GM19035 (cell line): ENCODE measurements around the gene WDFY1.
A peak's percentile ranks its signal among the peaks of the same experiment; 100 is the strongest.

ENCODE experiments used
- ATAC-seq: cut with Tn5 transposase; IDR thresholded peaks from one replicate; pipeline ENCODE4 v1.9.1; 2021; ENCODE audit not compliant: unreplicated experiment

Gene WDFY1

DNA sequence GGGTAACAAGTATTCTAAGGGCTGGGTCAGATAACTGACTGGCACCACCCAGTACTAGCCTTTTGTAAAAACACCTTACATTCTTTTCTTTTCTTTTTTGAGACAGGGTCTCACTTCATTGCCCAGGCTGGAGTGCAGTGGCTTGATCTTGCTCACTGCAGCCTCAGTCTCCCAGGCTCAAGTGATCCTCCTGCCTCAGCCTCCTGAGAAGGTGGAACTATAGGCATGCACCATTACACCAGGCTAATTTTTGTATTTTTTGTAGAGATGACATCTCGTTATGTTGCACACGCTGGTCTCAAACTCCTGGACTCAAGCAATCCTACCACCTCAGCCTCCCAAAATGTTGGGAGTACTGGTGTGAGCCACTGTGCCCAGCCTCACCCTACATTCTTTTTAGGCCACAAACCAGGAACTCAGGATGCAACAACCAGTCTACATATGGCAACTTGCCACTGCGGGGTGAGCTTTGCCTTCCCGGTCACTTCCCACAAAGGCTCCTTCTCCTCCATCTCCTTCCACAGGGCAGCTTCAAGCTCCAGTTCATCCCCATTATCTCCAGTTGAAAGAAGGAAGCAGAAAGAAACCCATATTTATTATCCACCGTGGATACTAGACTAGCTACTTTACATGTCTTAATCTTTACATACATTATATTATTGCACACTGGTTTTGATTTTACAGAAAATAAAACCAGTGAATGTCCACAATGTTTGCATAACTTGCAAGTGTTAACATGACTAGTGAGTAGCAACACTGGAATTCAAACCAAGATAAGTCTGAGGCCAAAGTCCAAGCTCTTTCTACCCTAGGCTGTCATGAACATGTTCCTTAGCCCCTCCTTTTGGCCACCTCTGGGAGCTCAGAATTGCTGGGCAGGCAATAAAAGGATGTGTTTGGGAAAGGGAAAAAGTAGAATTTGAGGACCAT is 84.1 kb downstream of the WDFY1 start:
- ATAC-seq, result no peak

DNA sequence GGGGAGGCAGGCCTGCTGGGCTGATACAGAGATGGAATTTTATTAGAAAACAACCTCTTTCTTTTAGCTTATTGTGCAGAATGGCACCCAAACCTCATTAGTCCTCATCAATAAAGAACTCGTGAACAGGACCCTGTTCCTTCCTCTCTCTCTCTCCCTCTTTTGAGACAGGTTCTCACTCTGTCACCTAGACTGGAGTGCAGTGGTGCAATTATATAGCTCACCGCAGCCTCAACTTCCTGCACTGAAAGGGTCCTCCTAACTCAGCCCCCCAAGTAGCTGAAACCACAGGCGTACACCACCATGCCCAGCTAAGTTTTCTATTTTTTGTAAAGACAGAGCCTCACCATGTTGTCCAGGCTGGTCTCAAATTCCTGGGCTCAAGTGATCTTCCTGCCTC is 86.1 kb downstream of the WDFY1 start:
- ATAC-seq, result no peak

DNA sequence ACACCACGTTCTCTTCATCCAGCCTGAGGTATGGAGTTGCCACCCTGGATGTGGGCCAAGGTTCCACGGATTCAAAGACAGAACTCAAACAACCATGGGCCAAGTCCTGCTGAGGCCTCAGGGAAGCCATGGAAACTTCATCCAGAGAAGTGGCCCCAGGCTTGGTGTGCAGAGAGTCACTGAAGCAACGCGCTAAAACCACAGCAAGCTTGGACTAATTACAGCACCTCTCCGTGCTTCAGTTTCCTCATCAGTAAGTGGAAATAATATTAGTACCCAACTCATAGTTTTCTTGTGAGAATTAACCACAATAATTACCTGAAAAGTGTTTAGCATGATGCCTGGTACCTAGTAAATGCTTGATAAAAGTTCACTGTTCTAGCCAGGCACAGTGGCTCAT is 88.6 kb downstream of the WDFY1 start:
- ATAC-seq, result no peak

GRCh38 chr2:223856021-223856420 is 89.1 kb downstream of the WDFY1 start:
- no peak for ATAC-seq

DNA sequence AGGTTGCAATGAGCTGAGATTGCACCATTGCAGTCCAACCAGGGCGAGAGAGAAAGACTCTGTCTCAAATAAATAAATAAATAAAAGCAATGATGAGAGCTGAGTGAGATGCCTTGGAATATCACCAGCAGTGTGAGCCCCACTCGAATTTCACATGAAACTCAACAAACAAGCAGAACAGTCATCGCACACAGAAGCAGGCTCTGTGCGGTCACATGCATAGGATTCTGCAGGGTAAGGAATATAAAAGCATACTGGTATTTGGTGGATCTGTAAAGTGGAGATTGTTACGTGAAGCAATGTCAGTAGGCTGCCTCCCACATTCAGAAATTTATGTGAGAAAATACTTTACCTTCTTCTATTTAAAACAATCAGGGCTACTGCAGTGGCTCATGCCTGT is 89.7 kb downstream of the WDFY1 start:
- ATAC-seq, result no peak

DNA sequence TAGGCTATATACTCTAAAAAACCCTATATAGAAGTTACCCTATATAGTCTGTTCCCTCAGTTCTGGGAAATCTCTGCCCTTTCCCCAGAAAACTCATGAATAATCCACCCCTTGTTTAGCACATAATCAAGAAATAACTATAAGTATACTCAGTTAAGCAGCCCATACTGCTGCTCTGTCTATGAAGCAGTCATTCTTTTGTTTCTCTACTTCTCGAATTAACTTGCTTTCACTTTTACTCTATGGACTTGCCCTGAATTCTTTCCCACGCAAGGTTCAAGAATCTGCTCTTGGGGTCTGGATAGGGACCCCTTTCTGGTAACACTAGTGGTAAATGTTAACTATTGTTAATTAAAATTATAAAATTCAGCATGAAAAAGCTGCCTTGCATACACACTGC is 90.4 kb downstream of the WDFY1 start:
- peak; percentile 53 for ATAC-seq

- no peak for ATAC-seq
Observed at GRCh38 chr2:223853425-223853837, 91.7 kb downstream of the WDFY1 start.

- no peak for ATAC-seq
Observed at GRCh38 chr2:223852281-223852795, 92.8 kb downstream of the WDFY1 start.

- no peak for ATAC-seq
Observed at GRCh38 chr2:223847410-223847809, 97.7 kb downstream of the WDFY1 start.

DNA sequence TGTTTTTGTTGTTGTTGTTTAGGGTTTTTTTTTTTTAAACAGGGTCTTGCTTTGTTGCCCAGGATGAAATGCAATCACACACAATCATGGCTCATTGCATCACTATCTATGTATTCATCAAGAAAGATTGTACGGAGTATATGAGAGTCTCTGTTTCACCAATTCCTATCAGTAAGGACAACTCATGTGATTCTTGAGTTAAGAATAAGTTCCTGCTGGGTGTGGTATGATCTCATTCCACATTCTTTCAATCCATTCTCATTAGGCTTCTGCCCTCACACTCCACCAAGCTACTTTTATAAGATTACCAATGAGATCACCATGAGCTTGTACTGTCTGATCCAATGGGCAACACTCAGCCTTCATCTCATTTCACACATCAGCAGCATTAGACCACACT is 98.6 kb downstream of the WDFY1 start:
- no peak for ATAC-seq

GRCh38 chr2:223841436-223842190 is 103.5 kb downstream of the WDFY1 start:
- peak; percentile 27 for ATAC-seq

DNA sequence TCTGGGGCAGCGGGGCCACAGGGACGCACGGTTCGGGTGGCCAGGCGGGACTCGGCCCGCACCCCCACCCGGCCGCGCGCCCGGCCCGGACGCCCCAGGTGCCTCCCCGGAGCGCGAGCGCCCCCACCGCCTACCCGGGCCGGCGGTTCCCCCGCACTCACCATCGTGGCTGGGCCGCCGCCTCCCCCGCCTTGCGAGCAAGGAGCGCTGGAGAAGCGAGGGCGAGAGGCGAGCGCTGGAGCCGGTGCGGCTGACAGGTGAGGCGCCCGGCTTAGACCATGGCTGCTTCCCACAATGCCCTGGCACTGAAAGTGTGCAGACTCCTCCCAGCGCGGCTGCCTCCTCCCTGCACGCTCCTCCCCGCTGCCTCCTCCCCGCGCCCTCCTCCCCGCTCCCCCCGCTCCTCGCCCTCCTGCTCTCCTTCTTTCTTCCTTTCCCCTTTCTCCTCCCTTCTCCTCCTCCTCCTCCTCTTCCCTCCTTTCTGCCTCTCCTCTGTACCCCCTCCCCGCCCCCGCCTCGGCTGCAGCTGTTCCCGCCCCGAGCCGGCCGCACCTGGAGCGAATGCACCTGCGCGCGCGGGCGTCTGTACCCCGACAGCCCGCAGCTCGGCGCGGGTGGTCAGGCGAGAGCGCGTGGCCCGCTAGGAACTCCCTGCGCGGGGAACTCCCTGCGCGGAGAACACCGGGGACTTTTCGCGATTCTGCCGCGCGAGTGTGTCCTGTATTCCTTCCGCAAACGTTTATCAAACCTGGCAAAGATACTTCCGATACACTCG is 107.7 kb downstream of the WDFY1 start, which contains the start of gene AP1S3:
Gene AP1S3 (minus strand): TSS at position 296 of the 775 bp plus-strand sequence. CDS start 132 bp downstream, at position 164.
- peak; percentile 65 for ATAC-seq

DNA sequence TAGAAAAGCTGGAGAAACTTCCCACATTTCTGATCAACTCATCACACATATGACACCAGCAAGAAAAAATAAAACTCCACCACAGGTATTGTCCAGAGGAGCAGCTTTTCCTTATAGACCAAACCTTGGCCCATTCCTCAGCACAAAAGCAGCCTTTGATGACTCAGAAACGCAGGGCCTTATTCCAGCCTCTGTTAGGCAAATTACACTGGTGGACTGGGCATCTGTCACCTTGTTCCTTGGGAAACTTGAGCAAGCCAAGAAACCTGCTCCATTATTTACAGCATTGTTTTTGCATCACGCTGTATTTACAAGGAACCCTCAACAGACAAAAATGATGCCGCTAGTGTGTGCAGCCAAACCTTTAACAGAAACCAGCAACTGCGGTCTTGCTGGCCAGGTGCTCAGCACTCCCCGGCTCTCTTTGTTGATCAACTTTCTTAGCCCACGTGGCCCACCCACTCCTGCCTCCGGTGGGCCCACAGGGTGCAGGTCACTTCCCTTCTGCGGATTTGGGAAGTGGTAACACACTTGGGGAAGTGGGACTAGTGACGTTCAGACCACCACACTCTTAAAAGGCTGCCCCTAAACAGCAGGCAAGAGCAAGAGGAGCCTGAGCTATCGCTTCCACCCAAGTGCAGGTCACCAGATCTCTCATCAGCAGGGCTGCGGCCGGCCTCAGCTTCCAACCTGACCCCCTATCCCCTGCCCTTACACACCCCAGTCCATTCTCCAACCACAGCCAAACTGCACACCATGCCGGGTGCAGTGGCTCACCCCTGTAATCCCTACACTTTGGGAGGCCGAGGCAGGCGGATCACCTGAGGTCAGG is 109.2 kb downstream of the WDFY1 start:
- ATAC-seq, result peak; percentile 55

DNA sequence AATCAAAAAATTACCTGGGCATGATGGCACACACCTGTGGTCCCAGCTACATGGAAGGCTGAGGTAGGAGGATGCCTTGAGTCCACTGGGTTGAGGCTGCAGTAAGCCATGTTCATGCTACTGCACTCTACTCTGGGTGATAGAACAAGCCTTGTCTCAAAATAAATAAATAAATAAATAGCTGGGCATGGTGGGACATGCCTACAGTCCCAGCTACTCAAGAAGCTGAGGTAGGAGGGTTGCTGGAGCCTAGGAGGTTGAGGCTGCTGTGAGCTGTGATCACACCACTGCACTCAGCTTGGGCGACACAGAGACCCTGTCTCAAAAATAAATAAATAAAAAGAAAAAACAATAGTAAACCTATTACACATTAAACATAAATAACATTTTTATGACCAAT is 110.7 kb downstream of the WDFY1 start:
- no peak for ATAC-seq

DNA sequence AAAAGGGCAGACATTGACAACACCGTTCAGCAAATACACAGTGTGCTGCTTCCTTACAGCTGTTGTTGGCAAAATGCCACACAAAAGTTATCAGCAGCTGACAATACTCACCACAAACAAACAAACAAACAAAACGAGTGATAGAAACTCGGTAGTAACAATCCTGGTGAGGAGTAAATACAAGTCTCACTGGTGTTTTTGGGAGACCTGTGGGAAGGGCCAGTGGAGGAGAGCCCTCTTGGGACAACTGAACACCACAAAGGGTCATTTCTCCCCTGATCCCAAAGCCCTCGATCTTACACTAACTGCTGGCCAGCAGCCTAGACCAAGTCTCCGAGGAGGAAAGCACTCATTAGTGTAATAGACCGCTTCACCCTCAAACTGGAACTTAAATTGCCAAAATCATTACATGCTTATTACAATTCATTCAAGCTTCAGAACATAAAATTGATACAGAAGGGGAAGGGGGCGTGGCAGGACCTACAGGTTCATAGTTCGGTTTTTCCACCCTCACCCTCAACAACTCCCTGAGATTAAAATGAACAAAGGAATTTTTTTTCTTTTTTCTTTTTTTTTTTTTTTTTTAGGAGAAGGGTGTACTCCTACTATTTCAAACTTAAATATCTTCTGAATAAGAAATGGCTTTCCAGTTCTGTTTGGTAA is 112.8 kb downstream of the WDFY1 start:
- ATAC-seq, result no peak

DNA sequence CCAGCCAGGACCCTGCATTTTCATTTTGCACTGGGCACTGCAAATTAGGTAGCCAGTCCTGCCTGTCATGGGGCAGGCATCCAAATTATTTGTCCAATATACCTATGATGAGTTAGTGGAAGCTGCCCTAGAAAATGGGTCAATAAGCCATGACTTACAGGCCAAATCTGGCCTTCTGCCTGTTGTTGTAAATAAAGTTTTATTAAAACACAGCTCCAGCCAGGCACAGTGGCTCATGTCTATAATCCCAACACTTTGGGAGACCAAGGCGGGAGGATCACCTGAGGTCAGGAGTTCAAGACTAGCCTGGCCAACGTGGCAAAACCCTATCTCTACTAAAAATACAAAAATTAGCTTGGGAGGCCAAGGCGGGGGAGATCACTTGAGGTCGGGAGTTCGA is 116.0 kb downstream of the WDFY1 start:
- ATAC-seq, result no peak

DNA sequence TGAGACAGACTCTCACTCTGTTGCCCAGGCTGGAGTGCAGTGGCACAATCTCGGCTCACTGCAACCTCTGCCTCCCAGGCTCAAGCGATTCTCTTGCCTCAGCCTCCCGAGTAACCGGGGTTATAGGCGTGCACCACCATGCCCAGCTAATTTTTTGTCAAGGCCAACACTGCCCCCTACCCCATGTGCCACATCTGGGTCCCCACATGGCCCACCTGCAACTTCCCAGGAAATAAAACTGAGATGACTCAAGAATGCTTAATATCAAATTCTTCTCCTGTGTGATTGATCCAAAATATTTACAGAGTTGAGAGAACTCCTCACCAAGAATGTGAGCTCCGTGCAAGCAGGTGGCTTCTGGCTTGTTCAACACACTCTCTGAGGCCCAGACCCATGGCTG is 116.8 kb downstream of the WDFY1 start:
- ATAC-seq, result no peak

DNA sequence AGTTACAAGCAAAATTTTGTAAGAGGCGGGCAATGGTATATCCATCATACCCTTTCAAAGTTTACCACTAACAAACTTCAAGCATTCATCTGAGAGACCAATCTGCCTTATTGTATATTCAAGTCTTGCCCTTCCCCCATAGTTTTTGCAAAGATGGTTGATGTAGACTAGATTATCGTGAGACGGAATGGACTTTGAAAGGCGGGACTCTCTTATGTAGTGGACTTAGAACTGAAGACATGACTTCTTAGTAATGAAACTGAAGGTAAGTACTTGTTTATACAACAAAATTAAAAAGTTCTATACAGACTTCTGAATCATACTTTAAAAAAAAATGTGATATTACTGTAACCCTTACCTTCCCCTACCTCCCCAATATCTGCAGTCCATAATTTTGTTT is 118.1 kb downstream of the WDFY1 start:
- ATAC-seq, result no peak
